NAMALWA (cell line): ENCODE data around the gene TES.
"Not testable (repeated sequence)": the region's sequence is repeated elsewhere in the genome, so short reads cannot be mapped to it uniquely, and the experiment has no call there.

Source experiments
- DNase-seq: peaks from one replicate; pipeline ENCODE4 v3.0.0-alpha.2; 2015; ENCODE audit warnings: low spot score

TES gene

DNA sequence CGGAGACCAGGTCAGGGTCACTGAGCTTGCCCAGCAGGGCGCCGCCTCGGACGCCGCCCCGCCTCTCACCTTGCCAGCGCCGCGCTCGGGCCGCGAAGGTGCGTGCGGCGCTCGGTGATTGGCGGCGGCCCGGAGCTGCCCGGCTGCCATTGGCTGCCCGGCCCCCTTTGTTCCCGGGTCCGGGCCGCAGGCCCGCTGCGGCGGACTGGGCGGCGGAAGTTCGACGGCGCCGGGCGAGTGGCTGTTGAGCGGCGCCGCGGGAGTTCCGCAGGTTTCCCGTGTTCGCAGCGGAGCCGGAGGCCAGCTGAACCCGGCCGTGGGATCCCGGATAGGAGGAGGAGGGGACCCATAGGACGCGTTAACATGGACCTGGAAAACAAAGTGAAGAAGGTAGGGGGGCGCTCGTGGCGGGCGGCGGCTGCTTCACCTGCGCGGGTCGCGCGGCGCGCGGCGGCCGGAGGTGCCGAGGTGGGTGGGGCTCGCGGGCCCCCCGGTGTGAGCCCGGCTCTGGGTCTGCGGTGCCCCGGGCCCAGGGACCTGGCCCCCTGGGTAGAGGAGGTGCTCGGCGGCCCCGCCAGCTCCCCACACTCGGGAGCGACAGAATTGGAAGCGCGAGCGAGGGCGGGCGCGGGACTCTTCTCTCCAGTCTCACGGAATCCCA lies at the start of gene TES:
TES (plus strand) TSS at position 195 of the 661 bp plus-strand sequence; CDS start at position 364, 169 bp downstream.
- DNase-seq: no peak

DNA sequence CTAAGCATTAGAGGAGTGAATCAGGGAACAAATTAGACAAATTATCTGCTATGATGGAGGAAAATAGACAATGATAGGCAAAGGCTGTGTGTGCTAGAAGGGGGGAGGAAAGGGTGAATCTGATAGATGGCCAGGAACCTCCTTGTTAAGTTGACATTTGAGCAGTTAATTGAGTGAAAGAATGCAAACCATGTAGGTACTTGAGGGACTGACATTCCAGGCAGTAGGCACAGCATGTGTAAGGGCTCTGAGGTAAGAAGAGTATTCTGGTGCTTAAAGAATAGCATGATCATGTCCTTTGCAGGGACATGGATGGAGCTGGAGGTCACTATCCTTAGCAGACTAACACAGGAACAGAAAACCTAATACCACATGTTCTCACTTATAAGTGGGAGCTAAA lies 48.6 kb upstream of the TES start:
- DNase-seq: no peak

GRCh38 chr7:116162254-116162653 lies 48.1 kb upstream of the TES start:
- no peak for DNase-seq

GRCh38 chr7:116162992-116163391 lies 47.3 kb upstream of the TES start:
- no peak for DNase-seq

GRCh38 chr7:116164552-116165306 lies 45.6 kb upstream of the TES start:
- DNase-seq: no peak

GRCh38 chr7:116165717-116166116 lies 44.6 kb upstream of the TES start:
- DNase-seq: no peak

GRCh38 chr7:116166156-116166555 lies 44.2 kb upstream of the TES start:
- DNase-seq: no peak

- peak; percentile 45 for DNase-seq
These were observed 43.2 kb upstream of the TES start for GRCh38 chr7:116167177-116167576.

GRCh38 chr7:116169060-116169459 lies 41.3 kb upstream of the TES start:
- DNase-seq: no peak

GRCh38 chr7:116170180-116170579 lies 40.2 kb upstream of the TES start:
- DNase-seq: no peak

GRCh38 chr7:116171094-116171493 lies 39.2 kb upstream of the TES start:
- no peak for DNase-seq

DNA sequence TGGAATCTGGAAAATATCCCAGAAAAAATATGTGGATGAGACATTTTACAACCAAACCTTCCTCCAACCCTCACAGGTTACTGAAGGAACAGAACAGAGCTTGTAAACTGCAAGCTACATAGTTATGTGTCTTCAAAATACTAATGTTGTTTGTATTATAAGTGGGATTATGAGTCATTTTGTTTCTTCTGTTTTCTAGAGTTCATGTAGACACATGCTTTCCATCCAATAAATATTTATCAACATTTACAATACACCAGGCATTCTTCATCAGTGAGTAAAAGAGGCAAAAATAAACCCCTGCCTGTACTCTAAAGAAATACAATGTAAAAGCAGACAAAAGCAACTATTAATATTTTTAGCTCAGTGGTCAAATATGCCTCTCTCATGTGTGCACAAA lies 38.0 kb upstream of the TES start:
- no peak for DNase-seq

GRCh38 chr7:116173051-116174028 lies 37.0 kb upstream of the TES start:
- peak; percentile 68 for DNase-seq

DNA sequence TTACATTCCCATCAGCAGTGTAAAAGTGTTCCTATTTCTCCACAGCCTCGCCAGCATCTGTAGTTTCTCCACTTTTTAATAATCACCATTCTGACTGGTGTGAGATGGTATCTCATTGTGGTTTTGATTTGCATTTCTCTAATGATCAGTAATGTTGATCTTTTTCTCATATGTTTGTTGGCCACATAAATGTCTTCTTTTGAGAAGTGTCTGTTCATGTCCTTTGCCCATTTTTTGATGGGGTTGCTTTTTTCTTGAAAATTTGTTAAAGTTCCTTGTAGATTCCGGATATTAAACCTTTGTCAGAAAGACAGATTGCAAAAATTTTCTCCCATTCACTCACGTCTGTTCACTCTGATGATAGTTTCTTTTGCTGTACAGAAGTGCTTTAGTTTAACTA lies 35.2 kb upstream of the TES start:
- not testable (repeated sequence) for DNase-seq

- no peak for DNase-seq
These were observed 34.1 kb upstream of the TES start for GRCh38 chr7:116176226-116176625.

- no peak for DNase-seq
These were observed 33.3 kb upstream of the TES start for GRCh38 chr7:116177009-116177408.

- peak; percentile 68 for DNase-seq
These were observed 30.0 kb upstream of the TES start for GRCh38 chr7:116180302-116180701.

GRCh38 chr7:116182023-116182422 lies 28.3 kb upstream of the TES start:
- no peak for DNase-seq

GRCh38 chr7:116185450-116185849 lies 24.9 kb upstream of the TES start:
- DNase-seq: no peak

GRCh38 chr7:116185956-116186355 lies 24.4 kb upstream of the TES start:
- no peak for DNase-seq

DNA sequence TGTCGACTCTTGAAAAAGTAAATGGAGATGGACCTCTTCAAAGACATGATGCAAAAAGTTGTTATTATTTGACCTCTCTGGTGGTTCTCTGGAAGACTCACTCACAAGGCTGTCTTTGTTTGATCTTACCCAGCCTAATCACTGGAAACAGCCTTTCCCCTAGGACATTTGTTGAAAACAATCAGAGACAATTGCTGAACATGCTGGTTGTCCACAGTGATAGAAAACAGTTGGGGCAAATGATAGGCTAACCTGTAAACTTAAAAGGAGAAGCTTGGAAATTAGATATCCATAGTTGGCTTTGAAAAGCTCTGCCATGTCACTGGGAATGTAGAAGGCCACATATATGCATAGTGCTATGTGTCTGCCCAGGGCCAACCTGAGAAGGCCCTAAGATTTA lies 22.9 kb upstream of the TES start:
- DNase-seq: no peak

GRCh38 chr7:116193329-116194087 lies 16.8 kb upstream of the TES start:
- DNase-seq: no peak
